GM19099 (cell line): ENCODE measurements around the gene IRS1.

ENCODE experiments used
- POLR2A ChIP-seq: IDR thresholded peaks from 3 replicates; pipeline ENCODE4 v1.6.1; 2011; ENCODE audit warnings: low read depth; ENCODE audit not compliant: insufficient read length; ENCODE audit errors: extremely low read depth

The IRS1 gene

DNA sequence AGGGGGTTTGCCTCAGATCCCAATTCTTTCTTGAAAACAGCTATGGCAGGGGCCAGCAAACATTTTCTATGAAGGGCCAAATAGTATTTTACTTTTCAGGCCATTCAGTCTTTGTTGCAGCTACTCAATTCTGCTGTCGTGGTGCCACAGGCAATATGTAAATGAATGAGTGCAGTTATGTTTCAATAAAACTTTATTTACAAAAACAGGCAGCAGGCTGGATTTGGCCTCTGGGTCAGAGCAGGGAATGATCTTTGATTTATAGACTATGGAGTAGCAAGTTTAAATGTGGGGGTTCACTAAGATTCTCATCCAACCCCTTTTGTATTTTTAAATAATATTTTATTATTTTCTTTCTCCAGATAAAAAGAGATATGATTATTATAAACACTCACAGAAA lies 72.4 kb downstream of the IRS1 start:
- no peak for TF ChIP-seq POLR2A

DNA sequence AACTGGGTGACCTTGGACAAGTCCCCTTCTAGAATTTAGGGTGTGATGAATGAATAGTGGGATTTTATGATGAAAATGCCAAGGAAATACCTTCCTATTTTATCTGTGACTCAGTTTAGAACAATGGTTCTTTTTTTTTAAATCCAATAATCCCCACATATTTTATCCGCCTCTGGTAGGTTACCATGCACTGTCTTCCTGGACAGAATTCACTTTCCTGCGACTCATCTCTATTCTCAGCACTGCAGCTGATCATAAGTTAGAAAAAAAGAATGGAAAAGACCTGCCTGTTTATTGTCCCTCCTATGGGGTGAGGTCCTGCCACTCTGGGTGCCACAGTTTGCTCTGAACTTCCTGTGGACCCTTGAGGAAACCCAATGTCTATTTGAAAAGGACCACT lies 73.1 kb downstream of the IRS1 start:
- no peak for TF ChIP-seq POLR2A

DNA sequence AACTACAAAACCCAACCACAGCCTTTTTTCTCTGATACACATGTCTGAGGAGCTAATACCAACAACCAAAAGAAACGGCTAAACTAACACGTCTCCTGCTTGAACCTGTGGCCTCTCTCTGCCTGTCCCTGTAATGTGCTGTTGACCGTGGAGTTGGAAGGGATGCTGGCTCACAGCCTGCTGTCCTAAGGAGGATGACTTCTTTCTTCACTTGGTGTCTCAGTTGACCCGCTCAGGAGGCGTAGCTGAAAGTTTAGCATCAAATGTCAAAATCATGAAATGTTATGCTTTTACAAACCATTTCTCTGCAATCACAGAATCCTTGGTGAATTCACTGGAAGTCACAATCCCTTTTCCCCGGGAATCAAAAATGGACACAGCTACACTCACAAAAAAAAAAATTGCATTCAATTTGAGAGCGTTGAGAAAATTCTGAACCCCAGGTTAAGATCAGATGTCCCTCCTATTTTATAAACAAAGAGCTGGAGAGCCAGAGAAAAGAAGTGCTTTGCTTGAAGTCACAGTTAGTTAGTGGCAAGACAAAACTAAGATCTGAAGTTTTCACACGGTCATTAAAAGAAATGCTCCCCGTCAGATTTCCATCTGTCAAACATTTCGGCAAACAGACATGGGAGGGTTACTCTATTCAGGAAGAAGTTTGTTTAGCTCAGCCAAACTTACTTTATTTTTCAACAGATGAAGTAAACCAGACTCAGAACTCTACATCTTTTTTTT lies 74.3 kb downstream of the IRS1 start:
- TF ChIP-seq POLR2A, result no peak

DNA sequence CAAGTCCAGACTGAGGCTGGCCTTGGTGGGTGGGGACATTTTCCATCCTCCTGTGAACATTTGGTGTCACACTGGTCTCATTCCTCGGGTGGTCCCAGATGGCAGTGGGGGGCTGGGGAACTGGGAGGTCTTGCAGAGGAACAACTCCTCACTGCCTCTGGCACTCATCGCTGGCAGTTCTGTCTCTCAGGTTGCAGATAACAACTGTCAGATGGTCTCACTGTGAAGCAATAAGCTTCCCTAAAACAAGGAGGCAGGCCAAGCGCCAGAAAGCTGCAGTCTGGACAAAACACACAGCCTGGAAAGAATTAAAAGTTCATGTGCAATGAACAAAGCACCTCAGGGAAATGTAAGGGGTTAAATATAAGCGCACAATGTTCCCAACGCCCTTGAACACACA lies 78.1 kb downstream of the IRS1 start:
- no peak for TF ChIP-seq POLR2A

DNA sequence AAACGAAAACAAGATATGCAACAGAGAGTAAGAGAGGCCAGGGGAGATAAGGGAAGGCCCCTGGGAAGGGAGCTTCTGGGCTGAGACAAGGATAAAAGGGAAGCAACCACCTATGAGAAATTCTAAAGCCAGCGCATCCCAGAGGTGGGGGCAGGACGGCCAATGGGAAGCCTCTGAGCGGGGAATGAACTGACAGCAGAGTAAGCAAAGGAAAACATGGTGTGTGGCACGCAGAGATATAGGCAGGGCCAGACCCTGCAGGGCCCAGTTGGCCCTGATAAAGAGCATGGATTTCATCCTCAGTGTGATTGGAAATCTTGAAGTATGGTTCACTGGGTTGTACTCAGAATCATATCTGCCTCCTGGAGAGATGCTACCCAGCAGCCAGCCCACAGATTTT lies 78.7 kb downstream of the IRS1 start:
- TF ChIP-seq POLR2A, result no peak

DNA sequence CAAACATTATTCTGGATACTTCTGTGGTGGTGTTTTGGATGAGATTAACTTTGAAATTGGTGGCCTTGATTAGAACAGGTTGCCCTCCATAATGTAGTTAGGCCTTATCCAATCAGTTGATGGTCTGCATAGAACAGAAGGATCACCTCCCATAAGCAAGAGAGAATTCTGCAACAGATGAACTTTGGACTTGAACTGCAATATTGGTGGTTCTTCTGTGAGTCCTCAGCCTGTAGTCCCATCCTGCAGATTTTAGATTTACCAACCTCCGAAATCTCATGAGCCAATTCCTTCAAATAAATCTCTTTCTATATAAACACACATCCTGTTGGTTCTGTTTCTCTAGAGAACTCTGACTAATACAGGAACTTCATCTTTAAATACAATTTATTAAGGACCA lies 81.9 kb downstream of the IRS1 start:
- TF ChIP-seq POLR2A, result no peak

DNA sequence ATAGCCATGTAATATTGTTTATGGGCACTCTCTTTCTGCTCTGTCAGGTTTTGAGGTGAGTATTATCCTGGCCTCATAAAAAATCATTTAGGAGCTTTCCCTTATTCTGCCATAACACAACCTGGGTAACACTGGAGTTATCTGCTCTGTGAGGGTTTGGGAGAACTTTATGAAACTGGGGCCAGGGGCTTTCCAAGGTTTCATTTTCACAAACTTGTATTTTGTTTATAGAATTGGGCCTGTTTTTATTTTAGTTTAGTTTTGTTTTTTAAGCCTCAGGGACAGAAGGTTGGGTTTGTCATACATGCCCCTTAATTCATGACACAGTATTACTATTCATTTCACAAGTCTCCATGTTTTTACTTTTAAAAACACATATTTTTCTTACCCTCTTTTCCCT lies 83.5 kb downstream of the IRS1 start:
- TF ChIP-seq POLR2A, result no peak

DNA sequence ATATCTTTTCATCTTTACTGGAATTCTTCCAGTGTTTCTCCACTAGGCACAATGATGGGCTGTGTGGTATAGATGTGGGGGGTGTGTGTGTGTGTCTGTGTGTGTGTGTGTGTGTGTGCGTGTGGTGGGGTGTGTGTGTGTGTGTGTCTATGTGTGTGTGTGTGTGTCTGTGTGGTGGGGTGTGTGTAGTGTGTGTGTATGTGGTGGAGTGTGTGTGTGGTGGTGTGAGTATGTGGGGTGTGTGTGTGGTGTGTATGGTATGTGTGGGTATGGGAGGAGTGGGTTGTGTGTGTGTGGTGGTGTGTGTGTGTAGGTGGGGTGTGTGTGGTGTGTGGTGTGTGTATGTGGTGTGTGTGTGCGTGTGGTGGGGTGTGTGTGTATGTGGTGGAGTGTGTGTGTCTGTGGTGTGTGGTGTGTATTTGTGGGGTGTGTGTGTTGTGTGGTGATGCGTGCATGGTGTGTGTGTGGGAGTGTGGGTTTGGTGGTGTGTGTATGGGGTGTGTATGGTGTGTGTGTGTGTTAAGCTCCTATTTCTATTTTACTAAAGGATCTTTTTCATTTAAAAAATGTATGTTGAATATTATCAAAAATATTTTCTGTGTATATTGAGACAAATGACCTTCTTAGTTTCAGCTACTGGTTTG lies 84.2 kb downstream of the IRS1 start:
- TF ChIP-seq POLR2A, result no peak

DNA sequence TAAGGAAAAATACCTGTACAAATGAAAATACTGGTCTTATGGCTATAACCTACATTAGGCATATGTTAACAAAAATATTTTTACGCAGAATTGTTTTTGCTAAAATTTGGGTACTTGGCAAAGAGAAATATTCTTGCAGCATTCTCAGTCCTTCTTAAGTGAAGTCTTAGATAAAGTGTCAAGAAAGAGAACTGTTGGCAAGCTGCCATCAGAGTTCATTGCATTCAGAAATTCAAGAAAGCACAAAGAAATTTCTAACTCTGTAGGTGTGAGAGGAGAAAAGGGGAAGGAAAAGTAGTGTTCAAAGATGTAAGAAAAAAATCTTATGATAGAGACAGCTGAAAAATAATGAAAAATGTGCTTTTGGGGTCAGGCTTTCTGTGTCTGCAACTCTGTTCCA lies 86.7 kb downstream of the IRS1 start:
- TF ChIP-seq POLR2A, result no peak

DNA sequence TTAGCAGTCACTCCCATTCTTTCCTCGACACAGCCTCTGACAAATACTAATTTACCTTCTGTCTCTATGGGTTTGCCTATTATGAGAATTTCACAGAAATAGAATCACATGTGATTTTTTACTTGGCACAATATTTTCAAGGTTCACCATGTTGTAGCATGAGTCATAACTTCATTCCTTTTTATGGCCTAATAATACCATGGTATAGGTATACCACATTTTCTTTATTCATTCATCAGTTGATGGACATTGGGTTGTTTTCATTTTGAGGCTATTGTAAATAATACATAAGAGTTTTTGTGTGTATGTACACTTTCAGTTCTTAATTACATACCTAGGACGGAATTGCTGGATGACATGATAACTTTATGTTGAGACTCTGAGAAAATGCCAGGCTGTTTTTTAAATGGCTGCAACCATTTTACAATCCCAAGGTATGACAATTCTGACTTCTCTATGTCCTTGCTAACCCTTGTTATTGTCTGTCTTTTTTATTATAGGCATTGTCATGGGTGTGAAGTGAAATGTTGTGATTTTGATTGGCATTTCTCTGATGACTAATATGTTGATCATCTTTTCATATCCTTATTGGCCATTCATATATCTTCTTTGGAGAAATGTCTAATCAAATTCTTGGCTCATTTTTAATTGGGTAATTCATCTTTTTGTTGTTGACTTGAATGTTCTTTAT lies 87.9 kb downstream of the IRS1 start:
- no peak for TF ChIP-seq POLR2A

DNA sequence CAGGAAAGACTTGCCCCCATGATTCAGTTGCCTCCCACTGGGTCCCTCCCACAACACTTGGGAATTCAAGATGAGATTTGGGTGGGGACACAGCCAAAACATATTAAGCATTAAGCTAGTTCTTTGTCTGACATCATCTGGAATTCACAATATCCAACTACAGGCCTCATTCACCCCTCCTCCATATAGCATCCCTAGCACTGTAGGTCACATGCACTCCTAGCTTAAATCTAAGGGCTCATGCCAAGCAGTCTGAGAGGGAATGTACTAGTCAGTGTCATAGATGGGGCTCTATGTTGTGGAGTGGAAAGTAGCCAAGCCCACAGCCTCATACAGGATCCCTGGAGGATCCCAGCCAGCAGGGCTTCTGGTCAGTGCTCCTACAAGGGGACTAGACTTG lies 92.1 kb downstream of the IRS1 start:
- TF ChIP-seq POLR2A, result no peak

DNA sequence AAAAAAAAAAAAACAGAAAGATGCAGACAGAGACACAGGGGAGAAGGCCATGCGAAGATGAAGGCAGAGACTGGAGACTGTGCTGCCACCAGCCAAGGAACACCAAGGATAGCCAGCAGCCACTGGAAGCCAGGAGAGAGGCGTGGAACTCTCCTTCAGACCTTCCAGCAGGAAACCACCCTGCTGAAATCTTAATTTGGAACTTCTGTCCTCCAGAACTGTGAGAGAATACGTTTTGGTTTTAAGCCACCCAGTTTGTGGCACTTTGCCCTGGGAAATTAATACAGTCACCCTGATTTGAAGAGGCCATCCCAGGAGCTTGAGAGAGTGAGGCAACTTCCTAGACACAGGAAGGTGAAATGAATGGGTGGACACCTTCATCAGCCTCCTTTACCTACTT lies 93.7 kb downstream of the IRS1 start:
- TF ChIP-seq POLR2A, result no peak

DNA sequence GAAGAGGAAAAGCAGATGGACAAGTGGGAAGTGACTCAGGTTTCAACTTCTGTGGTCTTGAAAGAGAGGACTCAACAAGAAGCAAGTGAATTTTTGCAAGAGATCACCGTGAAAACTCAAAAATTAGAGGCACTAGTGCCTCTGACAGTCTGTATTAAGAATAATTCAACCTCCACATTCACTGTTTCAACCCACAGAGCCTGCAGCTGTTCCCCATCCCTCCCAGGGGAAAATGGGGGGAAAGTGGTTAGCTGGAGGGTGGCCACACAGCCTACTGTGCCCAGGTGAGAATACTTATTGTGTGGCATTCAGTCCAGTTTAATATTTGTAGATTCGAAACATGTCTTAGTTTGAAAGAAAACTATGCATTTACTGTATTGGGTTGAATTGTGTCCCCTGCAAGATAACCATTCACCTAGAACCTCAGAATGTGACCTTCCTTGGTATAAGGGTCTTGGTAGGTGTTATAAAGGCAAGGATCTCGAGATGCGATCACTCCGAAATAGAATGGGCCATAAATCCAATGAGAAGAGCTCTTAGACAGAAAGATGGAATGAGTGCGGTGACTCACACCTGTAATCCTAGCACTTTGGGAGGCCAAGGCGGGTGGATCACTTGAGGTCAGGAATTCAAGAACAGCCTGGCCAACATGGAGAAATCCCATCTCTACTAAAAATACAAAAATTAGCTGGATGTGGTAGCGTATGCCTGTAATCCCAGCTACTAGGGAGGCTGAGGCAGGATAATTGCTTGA lies 94.3 kb downstream of the IRS1 start:
- TF ChIP-seq POLR2A, result no peak

DNA sequence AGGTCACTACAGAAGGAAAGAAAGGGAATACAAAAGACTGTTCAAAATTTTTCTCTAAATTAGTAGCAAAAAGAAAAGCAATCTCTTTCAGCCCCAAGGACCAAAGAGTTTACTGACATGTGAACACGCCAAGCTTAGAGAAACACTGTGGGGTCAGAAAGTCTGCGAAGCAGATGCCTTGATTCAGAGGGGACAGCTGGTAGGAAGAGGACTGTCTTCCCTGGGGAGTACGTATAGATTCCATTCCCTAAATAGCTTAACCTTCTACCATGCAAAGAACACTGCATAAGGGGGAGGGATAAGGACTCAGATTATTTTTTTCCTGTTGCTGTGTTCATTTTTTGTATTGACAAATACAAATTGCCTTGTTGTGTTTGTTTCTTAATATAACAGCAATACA lies 96.1 kb downstream of the IRS1 start:
- TF ChIP-seq POLR2A, result no peak

DNA sequence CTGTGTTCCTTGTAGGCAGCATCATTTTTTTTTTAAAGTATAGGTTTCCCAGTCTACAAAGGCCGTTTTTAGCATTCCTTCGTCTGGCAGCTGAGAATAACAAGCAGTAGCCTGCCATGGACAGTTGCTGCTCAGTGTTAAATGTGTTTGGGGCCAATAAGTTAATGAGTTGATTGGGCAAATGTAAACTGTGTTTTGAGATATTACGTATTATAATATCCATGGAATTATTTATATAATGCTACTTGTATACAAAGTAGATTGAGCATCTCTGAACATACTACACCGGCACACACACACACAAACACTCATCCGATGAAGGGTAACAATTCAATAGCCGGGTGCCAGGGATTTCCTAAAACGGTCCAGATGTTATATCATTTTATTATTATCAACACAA lies 97.2 kb downstream of the IRS1 start:
- TF ChIP-seq POLR2A, result no peak
